ENCODE data around the gene RNF130. TPM values are rescaled to one million over a fixed set of nuclear protein-coding genes. Genes with fewer than 3 reads are reported as not detected.
A peak's percentile ranks its signal among the peaks of the same experiment; 100 is the strongest.
"Not testable (repeated sequence)": the region's sequence is repeated elsewhere in the genome, so short reads cannot be mapped to it uniquely, and the experiment has no call there.

The RNF130 gene
- total and polyA plus RNA-seq, 2 donors (not counting 1 experiment from before 2014, with no cell fraction given), result 14.7 to 32.4 TPM

DNA sequence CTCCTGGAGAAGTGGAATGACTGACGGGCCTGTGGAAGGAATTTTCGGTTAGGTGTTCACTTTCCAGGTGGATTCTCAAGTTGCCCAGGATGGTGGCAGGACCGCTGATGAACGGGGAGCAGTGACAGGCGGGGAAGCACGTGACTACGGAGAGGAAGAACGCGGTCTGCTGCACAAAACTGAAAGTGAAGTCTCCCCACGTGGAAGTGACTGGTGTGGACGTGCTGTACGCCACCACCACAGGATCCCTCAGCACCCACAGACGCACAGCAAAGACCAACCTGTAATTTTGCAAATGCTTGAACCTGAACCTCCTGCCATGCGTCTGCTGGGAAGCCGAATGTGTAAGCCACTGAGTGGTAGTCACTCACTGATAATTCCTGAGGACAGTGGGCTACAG, 51.4 kb downstream of the RNF130 start:
- H4K20me1 ChIP-seq (ENCODE audit: control insufficient read depth, extremely low read depth, insufficient read depth, low read length), result no peaks in the 10 kb centered on the region
- DNase-seq (ENCODE audit: low read depth in 2 of 2), result no peak
- H3K79me2 ChIP-seq (ENCODE audit: control insufficient read depth, insufficient read depth, low read length), result no peaks in the 10 kb centered on the region
- no peak for TF ChIP-seq EZH2 (IDR thresholded peaks at IDR 0.05; ENCODE audit: low read length, missing control alignments)
- TF ChIP-seq, protein P1, sequence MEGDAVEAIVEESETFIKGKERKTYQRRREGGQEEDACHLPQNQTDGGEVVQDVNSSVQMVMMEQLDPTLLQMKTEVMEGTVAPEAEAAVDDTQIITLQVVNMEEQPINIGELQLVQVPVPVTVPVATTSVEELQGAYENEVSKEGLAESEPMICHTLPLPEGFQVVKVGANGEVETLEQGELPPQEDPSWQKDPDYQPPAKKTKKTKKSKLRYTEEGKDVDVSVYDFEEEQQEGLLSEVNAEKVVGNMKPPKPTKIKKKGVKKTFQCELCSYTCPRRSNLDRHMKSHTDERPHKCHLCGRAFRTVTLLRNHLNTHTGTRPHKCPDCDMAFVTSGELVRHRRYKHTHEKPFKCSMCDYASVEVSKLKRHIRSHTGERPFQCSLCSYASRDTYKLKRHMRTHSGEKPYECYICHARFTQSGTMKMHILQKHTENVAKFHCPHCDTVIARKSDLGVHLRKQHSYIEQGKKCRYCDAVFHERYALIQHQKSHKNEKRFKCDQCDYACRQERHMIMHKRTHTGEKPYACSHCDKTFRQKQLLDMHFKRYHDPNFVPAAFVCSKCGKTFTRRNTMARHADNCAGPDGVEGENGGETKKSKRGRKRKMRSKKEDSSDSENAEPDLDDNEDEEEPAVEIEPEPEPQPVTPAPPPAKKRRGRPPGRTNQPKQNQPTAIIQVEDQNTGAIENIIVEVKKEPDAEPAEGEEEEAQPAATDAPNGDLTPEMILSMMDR (conservative IDR thresholded peaks at IDR 0.05 in 1 of 2, IDR thresholded peaks at IDR 0.05 in 1 of 2; ENCODE audit: low read depth in 1 of 2, low read length in 2 of 2), result no peak
- H3K4me3 ChIP-seq (replicated peaks in 1 of 4; ENCODE audit: control extremely low read depth in 1 of 4, insufficient read depth in 1 of 4, low read depth in 3 of 4, low read length in 4 of 4), result no peak overlapping the region
- no peaks in the 10 kb centered on the region for H3K27me3 ChIP-seq (ENCODE audit: control insufficient read depth, insufficient read depth, low read length)
- H3K27ac ChIP-seq (ENCODE audit: insufficient read depth, low read length), result no peak overlapping the region
- no peak overlapping the region for H2AFZ ChIP-seq (ENCODE audit: low read length)
- no peaks in the 10 kb centered on the region for H3K36me3 ChIP-seq (ENCODE audit: control insufficient read depth, insufficient read depth, low read length)
- no peak overlapping the region for H3K9ac ChIP-seq (ENCODE audit: insufficient read depth, low read length)
- H3K4me1 ChIP-seq (ENCODE audit: control insufficient read depth, extremely low read depth, insufficient read depth, low read length), result no peaks in the 10 kb centered on the region
- no peaks in the 10 kb centered on the region for H3K9me3 ChIP-seq (ENCODE audit: control insufficient read depth, insufficient read depth, low read depth, low read length)
- no peak overlapping the region for H3K4me2 ChIP-seq (ENCODE audit: extremely low read depth, insufficient read depth, low read length)

DNA sequence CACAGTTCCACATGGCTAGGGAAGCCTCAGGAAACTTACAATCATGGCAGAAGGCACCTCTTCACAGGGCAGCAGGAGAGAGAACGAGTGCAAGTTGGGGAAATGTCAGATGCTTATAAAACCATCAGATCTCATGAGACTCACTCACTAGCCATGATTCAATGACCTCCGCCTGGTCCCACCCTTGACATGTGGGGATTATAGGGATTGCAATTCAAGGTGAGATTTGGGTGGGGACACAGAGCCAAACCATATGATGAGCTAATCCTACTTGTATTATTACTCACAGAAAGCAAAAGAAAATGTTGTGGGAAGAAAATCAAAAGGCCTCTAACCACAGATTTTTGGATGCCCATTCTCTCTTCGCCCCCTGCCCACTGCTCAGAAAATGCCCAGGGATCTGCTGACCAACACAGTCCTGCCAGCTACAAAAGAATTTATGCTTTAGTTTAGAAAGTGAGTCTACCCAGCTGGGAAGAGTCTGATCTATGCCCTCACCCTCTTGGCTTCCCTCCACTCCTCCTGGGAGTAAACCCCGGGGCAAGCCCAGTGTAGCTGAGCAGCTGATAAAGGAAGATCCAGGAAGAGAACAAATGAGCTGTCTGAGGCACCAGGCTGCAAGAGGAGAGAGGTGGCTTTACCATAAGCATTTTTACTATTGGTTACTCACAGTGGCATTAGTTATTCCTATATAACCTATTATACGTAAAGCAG, 53.1 kb downstream of the RNF130 start:
- Histone ChIP-seq H3K36me3 (ENCODE audit: control insufficient read depth, insufficient read depth, low read length) (no peaks in the 10 kb centered on the region), H3K4me3 (replicated peaks in 1 of 4; ENCODE audit: control extremely low read depth in 1 of 4, insufficient read depth in 1 of 4, low read depth in 3 of 4, low read length in 4 of 4) (no peak overlapping the region), H3K9ac (ENCODE audit: insufficient read depth, low read length) (no peak overlapping the region), H3K27me3 (ENCODE audit: control insufficient read depth, insufficient read depth, low read length) (no peaks in the 10 kb centered on the region), H3K9me3 (ENCODE audit: control insufficient read depth, insufficient read depth, low read depth, low read length) (no peaks in the 10 kb centered on the region), H2AFZ (ENCODE audit: low read length) (no peak overlapping the region), H3K4me2 (ENCODE audit: extremely low read depth, insufficient read depth, low read length) (no peak overlapping the region), H3K4me1 (ENCODE audit: control insufficient read depth, extremely low read depth, insufficient read depth, low read length) (no peaks in the 10 kb centered on the region), H3K79me2 (ENCODE audit: control insufficient read depth, insufficient read depth, low read length) (no peaks in the 10 kb centered on the region), H3K27ac (ENCODE audit: insufficient read depth, low read length) (no peak overlapping the region), H4K20me1 (ENCODE audit: control insufficient read depth, extremely low read depth, insufficient read depth, low read length) (no peaks in the 10 kb centered on the region)
- peak in 1 of 2 donors; percentile 16 for DNase-seq (ENCODE audit: low read depth in 2 of 2)
- TF ChIP-seq, protein P1 (conservative IDR thresholded peaks at IDR 0.05 in 1 of 2, IDR thresholded peaks at IDR 0.05 in 1 of 2; ENCODE audit: low read depth in 1 of 2, low read length in 2 of 2), result no peak

- H3K4me3 ChIP-seq (replicated peaks in 1 of 4; ENCODE audit: control extremely low read depth in 1 of 4, insufficient read depth in 1 of 4, low read depth in 3 of 4, low read length in 4 of 4); H3K9ac ChIP-seq (ENCODE audit: insufficient read depth, low read length); H3K9me3 ChIP-seq (ENCODE audit: control insufficient read depth, insufficient read depth, low read depth, low read length); H2AFZ ChIP-seq (ENCODE audit: low read length); H3K36me3 ChIP-seq (ENCODE audit: control insufficient read depth, insufficient read depth, low read length); H3K79me2 ChIP-seq (ENCODE audit: control insufficient read depth, insufficient read depth, low read length); H3K27me3 ChIP-seq (ENCODE audit: control insufficient read depth, insufficient read depth, low read length); DNase-seq (ENCODE audit: low read depth in 2 of 2); H3K27ac ChIP-seq (ENCODE audit: insufficient read depth, low read length); H3K4me1 ChIP-seq (ENCODE audit: control insufficient read depth, extremely low read depth, insufficient read depth, low read length); H4K20me1 ChIP-seq (ENCODE audit: control insufficient read depth, extremely low read depth, insufficient read depth, low read length); H3K4me2 ChIP-seq (ENCODE audit: extremely low read depth, insufficient read depth, low read length): not testable (repeated sequence)
Observed at GRCh38 chr5:180015523-180015922, 56.0 kb downstream of the RNF130 start.

Data from fibroblast of lung (primary cell).